Activated B cell treated with CpG ODN at 0.5 μM for 24 hours (primary cell): ENCODE results near the gene CCL24. TPM values are rescaled to one million over a fixed set of nuclear protein-coding genes. Genes with fewer than 3 reads are reported as not detected.
A peak's percentile ranks its signal among the peaks of the same experiment; 100 is the strongest.
"Not testable (repeated sequence)": the region's sequence is repeated elsewhere in the genome, so short reads cannot be mapped to it uniquely, and the experiment has no call there.

Source experiments
- ATAC-seq: fragments of 200-7000 bp; cut with Tn5 transposase; one replicate; pipeline ENCODE4 v1.10.0; 2021; ENCODE audit warnings: low read depth, mild to moderate bottlenecking, moderate library complexity
- CTCF ChIA-PET: fragments of 350-600 bp; sonication (Branson Sonifier 250); formaldehyde crosslinking; loops from one replicate; lab custom pipeline; 2021; ENCODE audit warnings: antibody characterized with exemption; lab: Charles Lee
- POLR2A ChIA-PET: fragments of 350-600 bp; sonication (Branson Sonifier 250); formaldehyde crosslinking; loops from one replicate; lab custom pipeline; 2021; ENCODE audit warnings: antibody characterized with exemption; lab: Charles Lee
- DNase-seq: peaks from one replicate; pipeline ENCODE4 v3.0.0; 2022
- H3K27ac Mint-ChIP-seq: one replicate; pipeline ENCODE4 v1.8.0; 2020; ENCODE audit warnings: mixed read lengths
- H3K27me3 Mint-ChIP-seq: one replicate; pipeline ENCODE4 v1.8.0; 2021; ENCODE audit warnings: mixed read lengths
- H3K36me3 Mint-ChIP-seq: one replicate; pipeline ENCODE4 v1.8.0; 2021; ENCODE audit warnings: low read depth, mixed read lengths
- H3K4me1 Mint-ChIP-seq: one replicate; pipeline ENCODE4 v1.8.0; 2021; ENCODE audit warnings: mixed read lengths
- H3K4me3 Mint-ChIP-seq: one replicate; pipeline ENCODE4 v1.8.0; 2020; ENCODE audit warnings: mild to moderate bottlenecking, mixed read lengths
- H3K9me3 Mint-ChIP-seq: one replicate; pipeline ENCODE4 v1.8.0; 2020; ENCODE audit warnings: mixed read lengths
- intact Hi-C: fragments of 100-400 bp; cut with micrococcal nuclease; formaldehyde crosslinking; loops from one replicate; pipeline ENCODE4 v1.15.1; 2024
- total RNA-seq: library from RNA; stranded (reverse); gene quantifications from 2 replicates; pipeline ENCODE4 v1.2.3, GENCODE V29; 2022
- TF ChIP-seq, protein P1 (sequence below): fragments of 200-600 bp; IDR thresholded peaks from one replicate; pipeline ENCODE4 v1.8.0; 2022; ENCODE audit warnings: antibody characterized with exemption, mild to moderate bottlenecking

CCL24 gene
- total RNA-seq, 1 donor from 2014 or later = 1.2 TPM

DNA sequence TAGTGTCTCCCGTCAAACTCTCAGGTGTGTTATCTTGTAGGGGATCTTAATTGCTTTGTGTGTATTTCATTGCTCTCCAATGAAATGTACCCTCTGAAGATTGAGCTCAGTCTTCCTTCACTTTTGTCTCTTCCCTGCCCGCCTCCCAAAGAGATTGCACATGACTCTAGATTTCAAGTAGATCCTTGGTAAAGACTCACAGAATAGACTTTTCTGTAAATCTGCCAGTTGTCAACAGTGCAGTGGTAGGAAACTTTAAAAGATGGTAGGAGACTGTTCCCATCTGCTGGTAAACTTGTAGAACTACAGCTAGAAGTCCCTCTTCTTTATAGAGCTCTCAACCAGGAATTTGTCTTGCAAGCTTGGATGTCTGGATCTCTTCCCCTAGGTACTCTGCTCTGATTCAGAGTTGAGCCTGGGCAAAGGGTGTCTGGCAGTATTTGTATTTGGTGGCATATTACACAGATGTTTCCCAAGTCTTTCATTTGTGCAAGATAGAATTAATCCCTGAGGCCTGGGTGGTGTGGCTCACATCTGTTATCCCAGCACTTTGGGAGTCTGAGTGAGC, 51.2 kb downstream of the CCL24 start:
- H3K9me3 Mint-ChIP-seq = no peaks in the 10 kb centered on the region
- intact Hi-C loops = loop anchor here (1.0 to 5.0 kb wide), 6 partner anchors 100 to 690 kb away; partner anchors contain the start of gene RCC1L
- ChIA-PET CTCF (interaction anchor here (0.6 to 2.0 kb wide), 17 partner anchors 9 to 276 kb away, joined by 3 to 7 read pairs (median 4); partner anchors contain the start of gene CCL26), POLR2A (interaction anchor here (1.0 kb wide), 1 partner anchor 22 kb away, joined by 3 read pairs; no protein-coding TSS in a partner anchor)
- H3K4me3 Mint-ChIP-seq = no peak overlapping the region
- TF ChIP-seq, protein P1, sequence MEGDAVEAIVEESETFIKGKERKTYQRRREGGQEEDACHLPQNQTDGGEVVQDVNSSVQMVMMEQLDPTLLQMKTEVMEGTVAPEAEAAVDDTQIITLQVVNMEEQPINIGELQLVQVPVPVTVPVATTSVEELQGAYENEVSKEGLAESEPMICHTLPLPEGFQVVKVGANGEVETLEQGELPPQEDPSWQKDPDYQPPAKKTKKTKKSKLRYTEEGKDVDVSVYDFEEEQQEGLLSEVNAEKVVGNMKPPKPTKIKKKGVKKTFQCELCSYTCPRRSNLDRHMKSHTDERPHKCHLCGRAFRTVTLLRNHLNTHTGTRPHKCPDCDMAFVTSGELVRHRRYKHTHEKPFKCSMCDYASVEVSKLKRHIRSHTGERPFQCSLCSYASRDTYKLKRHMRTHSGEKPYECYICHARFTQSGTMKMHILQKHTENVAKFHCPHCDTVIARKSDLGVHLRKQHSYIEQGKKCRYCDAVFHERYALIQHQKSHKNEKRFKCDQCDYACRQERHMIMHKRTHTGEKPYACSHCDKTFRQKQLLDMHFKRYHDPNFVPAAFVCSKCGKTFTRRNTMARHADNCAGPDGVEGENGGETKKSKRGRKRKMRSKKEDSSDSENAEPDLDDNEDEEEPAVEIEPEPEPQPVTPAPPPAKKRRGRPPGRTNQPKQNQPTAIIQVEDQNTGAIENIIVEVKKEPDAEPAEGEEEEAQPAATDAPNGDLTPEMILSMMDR = no peak
- ATAC-seq = peak; percentile 90
- H3K4me1 Mint-ChIP-seq = peaks cover 5% of the 10 kb centered on the region
- H3K36me3 Mint-ChIP-seq = no peaks in the 10 kb centered on the region
- DNase-seq = no peak
- no peaks in the 10 kb centered on the region for H3K27me3 Mint-ChIP-seq
- H3K27ac Mint-ChIP-seq = no peak overlapping the region

DNA sequence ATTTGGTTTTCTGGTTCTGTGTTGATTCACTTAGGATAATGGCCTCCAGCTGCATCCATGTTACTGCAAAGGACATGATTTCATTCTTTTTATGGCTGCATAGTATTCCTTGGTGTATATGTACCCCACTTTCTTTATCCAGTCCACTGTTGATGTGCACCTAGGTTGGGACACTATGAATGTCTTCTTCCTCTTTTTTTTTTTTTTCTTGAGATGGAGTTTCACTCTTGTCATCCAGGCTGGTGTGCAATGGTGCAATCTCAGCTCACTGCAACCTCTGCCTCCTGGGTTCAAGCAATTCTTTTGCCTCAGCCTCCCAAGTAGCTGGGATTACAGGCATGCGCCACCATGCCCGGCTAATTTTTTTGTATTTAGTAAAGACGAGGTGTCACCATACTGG, 51.8 kb downstream of the CCL24 start:
- intact Hi-C loops = loop anchor here (1.0 to 5.0 kb wide), 6 partner anchors 99 to 690 kb away; partner anchors contain the start of gene RCC1L
- H3K36me3 Mint-ChIP-seq, DNase-seq, H3K27me3 Mint-ChIP-seq, H3K4me1 Mint-ChIP-seq, H3K27ac Mint-ChIP-seq, ATAC-seq, H3K9me3 Mint-ChIP-seq, H3K4me3 Mint-ChIP-seq: not testable (repeated sequence)
- ChIA-PET POLR2A (interaction anchor here (1.0 kb wide), 1 partner anchor 21 kb away, joined by 3 read pairs; no protein-coding TSS in a partner anchor), CTCF (interaction anchor here (0.8 to 2.0 kb wide), 14 partner anchors 10 to 275 kb away, joined by 3 to 7 read pairs (median 4); partner anchors contain the start of gene CCL26)

Other genes starting within 250 kb of the CCL24 start
- gene HIP1, start 74.9 kb downstream of the CCL24 start, total RNA-seq = 6.1 and 7.9 TPM in 2 replicates
- not detected in 2 replicates for gene CCL26, start 41.6 kb downstream of the CCL24 start, total RNA-seq
- gene RHBDD2, start 65.2 kb upstream of the CCL24 start, total RNA-seq = 28.4 and 32.8 TPM in 2 replicates
- 63.5 and 66.8 TPM in 2 replicates for gene POR, start 101.3 kb upstream of the CCL24 start, total RNA-seq
- gene TMEM120A, start 180.8 kb upstream of the CCL24 start, total RNA-seq = 95.6 and 104 TPM in 2 replicates
- gene STYXL1, start 234.2 kb upstream of the CCL24 start, total RNA-seq = 23.1 and 28.1 TPM in 2 replicates
- gene MDH2, start 234.3 kb upstream of the CCL24 start, total RNA-seq = 120 and 125 TPM in 2 replicates